H1 (cell line): ENCODE data around the gene CXCR4. TPM values are rescaled to one million over a fixed set of nuclear protein-coding genes. Genes with fewer than 3 reads are reported as not detected.

ENCODE experiments used
- CTCF ChIA-PET: fragments of 300-600 bp; sonication (Branson Sonifier 250); formaldehyde crosslinking; loops from one replicate; lab custom pipeline; 2021; ENCODE audit not compliant: partially characterized antibody; lab: Charles Lee
- POLR2A ChIA-PET: fragments of 300-600 bp; sonication (Branson Sonifier 250); formaldehyde crosslinking; loops from one replicate; lab custom pipeline; 2021; ENCODE audit warnings: inconsistent platforms; ENCODE audit not compliant: partially characterized antibody; lab: Charles Lee
- DNase-seq, 2 experiments: peaks; one replicate each; pipeline versions ENCODE4 v3.0.0 to v3.0.0-alpha.2; 2010 to 2022; ENCODE audit warnings: low spot score in 2 of 2, low read depth in 1 of 2, mixed read lengths in 1 of 2
- FAIRE-seq: peaks from 2 replicates; lab custom pipeline; 2011; peaks lifted over from hg19 to GRCh38; lab: Jason Lieb, UNC
- H2AFZ ChIP-seq: 2 replicates; pipeline ENCODE4 v1.8.1; 2012; ENCODE audit warnings: low read length, inconsistent platforms
- H2AK5ac ChIP-seq: 2 replicates; pipeline ENCODE4 v1.6.1; 2013; ENCODE audit warnings: low read depth, low read length
- H2BK120ac ChIP-seq: replicated peaks from 2 replicates; pipeline ENCODE3; 2013; ENCODE audit warnings: low read depth, low read length, inconsistent platforms
- H2BK12ac ChIP-seq: 2 replicates; pipeline ENCODE4 v1.6.1; 2013; ENCODE audit warnings: low read depth, low read length
- H2BK15ac ChIP-seq: 2 replicates; pipeline ENCODE4 v1.6.1; 2013; ENCODE audit warnings: low read length
- H2BK20ac ChIP-seq: 2 replicates; pipeline ENCODE4 v1.6.1; 2013; ENCODE audit warnings: low read length
- H2BK5ac ChIP-seq: 2 replicates; pipeline ENCODE4 v1.6.1; 2013; ENCODE audit warnings: low read depth, low read length
- H3K14ac ChIP-seq: 2 replicates; pipeline ENCODE4 v1.6.1; 2013; ENCODE audit warnings: inconsistent platforms; ENCODE audit not compliant: insufficient read length
- H3K18ac ChIP-seq: 2 replicates; pipeline ENCODE4 v1.6.1; 2013; ENCODE audit warnings: low read length; ENCODE audit errors: extremely low read depth
- H3K23ac ChIP-seq: 2 replicates; pipeline ENCODE4 v1.6.1; 2013; ENCODE audit warnings: inconsistent platforms; ENCODE audit not compliant: insufficient read length
- H3K23me2 ChIP-seq: 2 replicates; pipeline ENCODE4 v1.6.1; 2013; ENCODE audit warnings: low read depth, low read length
- H3K27ac ChIP-seq: 2 replicates; pipeline ENCODE4 v1.6.1; 2011; ENCODE audit warnings: low read depth, low read length, inconsistent platforms
- H3K27me3 ChIP-seq, 4 experiments: replicated peaks in 1 of 4; 1 replicate in 1 of 4; 2 replicates in 3 of 4; pipeline versions ENCODE4 v1.6.1 to v1.8.1; 2011 to 2013; ENCODE audit warnings: low read length in 3 of 4, mild to moderate bottlenecking in 3 of 4, inconsistent platforms in 2 of 4, mixed read lengths in 2 of 4, moderate library complexity in 1 of 4; ENCODE audit not compliant: control insufficient read depth in 3 of 4, insufficient read depth in 3 of 4; ENCODE audit errors: extremely low read depth in 1 of 4
- H3K36me3 ChIP-seq, 4 experiments: 2 replicates each; pipeline versions ENCODE4 v1.6.1 to v1.8.1; 2011 to 2013; ENCODE audit warnings: mild to moderate bottlenecking in 4 of 4, low read length in 3 of 4, moderate library complexity in 2 of 4, control low read depth in 1 of 4, inconsistent platforms in 1 of 4; ENCODE audit not compliant: insufficient read depth in 4 of 4, control insufficient read depth in 2 of 4
- H3K4ac ChIP-seq: replicated peaks from 2 replicates; pipeline ENCODE3; 2013; ENCODE audit warnings: low read length, low read depth, mixed read lengths, inconsistent platforms; ENCODE audit not compliant: insufficient read length
- H3K4me1 ChIP-seq, 4 experiments: replicated peaks in 1 of 4; 1 replicate in 1 of 4; 2 replicates in 3 of 4; pipeline versions ENCODE4 v1.6.1 to v1.8.1; 2011 to 2013; ENCODE audit warnings: low read length in 3 of 4, inconsistent platforms in 2 of 4, mixed read lengths in 1 of 4; ENCODE audit not compliant: insufficient read depth in 4 of 4, control insufficient read depth in 3 of 4
- H3K4me2 ChIP-seq, 2 experiments: 2 replicates each; pipeline versions ENCODE4 v1.6.1 to v1.8.1; 2011 to 2013; ENCODE audit warnings: low read depth in 2 of 2, low read length in 2 of 2, control low read depth in 1 of 2, inconsistent platforms in 1 of 2, mild to moderate bottlenecking in 1 of 2; ENCODE audit not compliant: insufficient read depth in 1 of 2
- H3K4me3 ChIP-seq, 4 experiments: fragments of 200-600, 300-600 bp in 1 of 4; sonication (generic), shearing (Covaris generic), sonication (Bioruptor Twin) in 1 of 4; 2 replicates each; pipeline versions ENCODE4 v1.5.1 to v1.8.1; 2011 to 2016; ENCODE audit warnings: low read length in 4 of 4, low read depth in 3 of 4, control low read depth in 2 of 4, inconsistent platforms in 2 of 4, mild to moderate bottlenecking in 2 of 4, mixed read lengths in 1 of 4, moderate library complexity in 1 of 4; ENCODE audit not compliant: insufficient read depth in 2 of 4; ENCODE audit errors: extremely low read depth in 1 of 4
- H3K56ac ChIP-seq: replicated peaks from 2 replicates; pipeline ENCODE3; 2013; ENCODE audit warnings: low read depth, mild to moderate bottlenecking, mixed read lengths, low read length, inconsistent platforms; ENCODE audit not compliant: insufficient read length
- H3K79me1 ChIP-seq: 2 replicates; pipeline ENCODE4 v1.6.1; 2013; ENCODE audit warnings: low read depth, low read length, control low read depth
- H3K79me2 ChIP-seq, 2 experiments: 2 replicates each; pipeline versions ENCODE4 v1.6.1 to v1.8.1; 2012 to 2013; ENCODE audit warnings: low read length in 2 of 2, mild to moderate bottlenecking in 2 of 2, inconsistent platforms in 1 of 2; ENCODE audit not compliant: insufficient read depth in 2 of 2, control insufficient read depth in 1 of 2
- H3K9ac ChIP-seq, 4 experiments: replicated peaks in 1 of 4; 1 replicate in 1 of 4; 2 replicates in 3 of 4; pipeline versions ENCODE4 v1.6.1 to v1.8.1; 2011 to 2013; ENCODE audit warnings: low read depth in 3 of 4, low read length in 3 of 4, control low read depth in 2 of 4, mild to moderate bottlenecking in 2 of 4, moderate library complexity in 2 of 4, inconsistent platforms in 1 of 4; ENCODE audit errors: extremely low read depth in 1 of 4
- H3K9me3 ChIP-seq, 2 experiments: 2 replicates each; pipeline versions ENCODE4 v1.6.1 to v1.8.1; 2012 to 2013; ENCODE audit warnings: mild to moderate bottlenecking in 2 of 2, moderate library complexity in 2 of 2, control low read depth in 1 of 2, inconsistent platforms in 1 of 2, low read depth in 1 of 2, low read length in 1 of 2, mixed read lengths in 1 of 2; ENCODE audit not compliant: insufficient read depth in 2 of 2
- H4K20me1 ChIP-seq, 2 experiments: replicated peaks in 1 of 2; 2 replicates each; pipeline versions ENCODE3 to v1.8.1; 2011 to 2013; ENCODE audit warnings: inconsistent platforms in 2 of 2, low read length in 2 of 2, mild to moderate bottlenecking in 1 of 2; ENCODE audit not compliant: insufficient read depth in 2 of 2, control insufficient read depth in 1 of 2
- H4K5ac ChIP-seq: 2 replicates; pipeline ENCODE4 v1.6.1; 2013; ENCODE audit warnings: low read length, low read depth, mixed read lengths, inconsistent platforms; ENCODE audit not compliant: insufficient read length
- H4K8ac ChIP-seq: 2 replicates; pipeline ENCODE4 v1.8.0; 2013; ENCODE audit warnings: mild to moderate bottlenecking, moderate library complexity, low read length, inconsistent platforms; ENCODE audit not compliant: insufficient read depth; ENCODE audit errors: extremely low read depth
- H4K91ac ChIP-seq: replicated peaks from 2 replicates; pipeline ENCODE3; 2013; ENCODE audit warnings: low read length, mixed read lengths, inconsistent platforms; ENCODE audit not compliant: insufficient read length
- CHD1 ChIP-seq: IDR thresholded peaks from 2 replicates; pipeline ENCODE4 v1.6.1; 2012; ENCODE audit warnings: low read depth, low read length, improper control_type of control experiment
- CTCF ChIP-seq, 3 experiments: IDR thresholded peaks; 1 replicate in 2 of 3; 2 replicates in 1 of 3; pipeline versions ENCODE4 v1.5.1 to v1.6.1; 2011; ENCODE audit warnings: low read length in 3 of 3, mild to moderate bottlenecking in 3 of 3, inconsistent platforms in 2 of 3, low read depth in 1 of 3, moderate library complexity in 1 of 3; ENCODE audit not compliant: insufficient read depth in 1 of 3; ENCODE audit errors: control extremely low read depth in 1 of 3
- EP300 ChIP-seq, 2 experiments: IDR thresholded peaks; 1 replicate in 1 of 2; 2 replicates in 1 of 2; pipeline ENCODE4 v1.6.1; 2011 to 2012; ENCODE audit warnings: low read depth in 2 of 2, low read length in 2 of 2, mild to moderate bottlenecking in 2 of 2, borderline replicate concordance in 1 of 2, inconsistent platforms in 1 of 2, moderate library complexity in 1 of 2
- EZH2 ChIP-seq: fragments of 200-600 bp; sonication (generic); IDR thresholded peaks from 2 replicates; pipeline ENCODE4 v1.7.1; 2012; ENCODE audit warnings: low read depth, mild to moderate bottlenecking, moderate library complexity, low read length, inconsistent platforms; ENCODE audit not compliant: severe bottlenecking
- GTF2F1 ChIP-seq: IDR thresholded peaks from 2 replicates; pipeline ENCODE4 v1.6.1; 2012; ENCODE audit warnings: low read depth, low read length, improper control_type of control experiment, borderline replicate concordance
- RXRA ChIP-seq: IDR thresholded peaks from 2 replicates; pipeline ENCODE4 v1.6.1; 2011; ENCODE audit warnings: low read depth, mild to moderate bottlenecking, low read length, moderate library complexity; ENCODE audit not compliant: insufficient read depth
- SP1 ChIP-seq: IDR thresholded peaks from 2 replicates; pipeline ENCODE4 v1.6.1; 2011; ENCODE audit warnings: low read depth, low read length
- SUZ12 ChIP-seq: fragments of 200-600 bp; sonication (generic); IDR thresholded peaks from 2 replicates; pipeline ENCODE4 v1.6.1; 2012; ENCODE audit warnings: mild to moderate bottlenecking, inconsistent platforms, low read length, moderate library complexity, mixed read lengths
- WGBS, 2 experiments: shearing (Covaris generic) in 1 of 2; methylation state at CpG; one replicate each; pipeline versions ENCODE4 v1.1.6 to v1.1.7; 2013 to 2015; ENCODE audit warnings: low lambda C conversion rate in 2 of 2, mixed read lengths in 2 of 2, inconsistent platforms in 1 of 2, low coverage in 1 of 2, missing lambda C conversion rate in 1 of 2; ENCODE audit not compliant: insufficient replicate concordance in 2 of 2, insufficient coverage in 1 of 2, insufficient read length in 1 of 2; ENCODE audit errors: extremely low coverage in 1 of 2, missing lambda C conversion rate in 1 of 2; 5-methylcytosine and 5-hydroxymethylcytosine counted together
- polyA plus RNA-seq, 7 experiments: library from polyadenylated mRNA; depleted of rRNA in 3 of 7; stranded (reverse) in 5 of 7; unstranded in 2 of 7; fragments of >200 nt in 5 of 7; fragments of 200-250 nt in 2 of 7; gene quantifications; 1 replicate in 5 of 7; 2 replicates in 1 of 7; 4 replicates in 1 of 7; pipeline versions ENCODE4 v1.2.1 to v1.2.3, GENCODE V29; 2011 to 2013; ENCODE audit warnings: missing spikeins in 2 of 7, mixed read lengths in 2 of 7
- total RNA-seq: library from RNA; stranded (reverse); fragmentation: NEBNext Ultra II Directional; extraction: Animal tissue kit (Norgen Biotek cat#: 25700); gene quantifications from 2 replicates; pipeline ENCODE4 v1.2.1, GENCODE V29; 2021
- TF ChIP-seq, protein P1 (sequence below): IDR thresholded peaks from 2 replicates; pipeline ENCODE4 v1.6.1; 2012; ENCODE audit warnings: inconsistent platforms

CXCR4 gene
- total and polyA plus RNA-seq, 2 of the 8 experiments (the other 6 are each of a cell fraction or from before 2014, with no cell fraction given), result 1.8 to 2.8 TPM

DNA sequence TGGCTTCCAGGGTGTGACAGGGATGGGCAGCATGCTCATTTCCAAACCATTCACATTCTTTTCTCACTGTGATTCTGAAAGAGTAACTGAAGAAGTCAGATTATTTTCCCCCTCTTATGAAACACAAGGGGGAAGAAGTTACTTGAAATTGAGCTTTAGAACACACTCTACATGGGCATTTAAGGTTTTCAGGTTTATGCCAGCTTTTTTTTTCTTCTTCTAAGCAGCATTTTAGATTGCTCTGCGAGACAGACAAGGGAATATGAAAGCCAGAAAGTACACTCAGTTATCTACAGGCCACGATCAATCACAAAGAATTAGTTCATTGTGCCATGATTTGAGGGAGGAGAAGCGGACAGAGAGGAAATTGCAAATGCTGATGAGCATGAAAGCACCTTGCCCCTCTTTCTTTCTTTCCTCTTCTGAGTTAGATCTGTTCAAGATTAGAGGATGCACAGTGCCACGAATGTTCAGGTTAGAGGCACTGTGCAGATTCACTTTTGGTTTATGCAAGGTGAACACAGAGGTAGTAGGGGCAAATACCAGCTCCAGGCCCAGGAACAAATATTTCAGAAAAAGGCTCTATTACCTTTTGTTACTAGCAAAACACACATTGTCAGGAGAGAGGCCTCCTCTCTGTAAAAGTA lies 49.2 kb downstream of the CXCR4 start:
- Histone ChIP-seq H4K5ac (no peak overlapping the region), H3K9me3 (peaks cover 3 to 9% of the 10 kb centered on the region in 2 experiments; a peak in 2 of 4 replicates), H4K20me1 (no peaks in the 10 kb centered on the region), H3K4me3 (no peak overlapping the region), H3K4me2 (no peak overlapping the region), H2BK20ac (no peak overlapping the region), H3K18ac (no peak overlapping the region), H3K56ac (no peak overlapping the region), H3K79me1 (no peaks in the 10 kb centered on the region), H2BK15ac (no peak overlapping the region), H2BK12ac (no peak overlapping the region), H2AFZ (no peak overlapping the region), H2BK5ac (no peak overlapping the region), H3K4me1 (no peaks in the 10 kb centered on the region; a peak in 1 of 7 replicates), H2AK5ac (no peak overlapping the region), H3K27me3 (peaks cover 0 to 1% (median 0%) of the 10 kb centered on the region in 4 experiments; a peak in 1 of 7 replicates), H3K9ac (no peak overlapping the region), H3K23me2 (no peaks in the 10 kb centered on the region), H3K27ac (no peak overlapping the region), H3K4ac (no peak overlapping the region), H3K14ac (no peak overlapping the region), H3K36me3 (no peaks in the 10 kb centered on the region), H4K91ac (no peak overlapping the region), H3K79me2 (no peaks in the 10 kb centered on the region), H4K8ac (no peak overlapping the region), H2BK120ac (no peak overlapping the region), H3K23ac (no peak overlapping the region)
- WGBS, 2 experiments, result 77% methylated on average over 4 of the region's 4 CpGs; no CpG with 5 or more reads in 1 of the 2 experiments
- POLR2A ChIA-PET, result interaction anchor here (0.6 kb wide), 1 partner anchor 18 kb away, joined by 4 read pairs; no protein-coding TSS in a partner anchor
- no peak for DNase-seq
- no peak for FAIRE-seq
- CTCF ChIA-PET, result interaction anchor here (0.6 to 1.7 kb wide), 2 partner anchors 13 to 55 kb away, joined by 3 read pairs; no protein-coding TSS in a partner anchor
- TF ChIP-seq, protein P1, sequence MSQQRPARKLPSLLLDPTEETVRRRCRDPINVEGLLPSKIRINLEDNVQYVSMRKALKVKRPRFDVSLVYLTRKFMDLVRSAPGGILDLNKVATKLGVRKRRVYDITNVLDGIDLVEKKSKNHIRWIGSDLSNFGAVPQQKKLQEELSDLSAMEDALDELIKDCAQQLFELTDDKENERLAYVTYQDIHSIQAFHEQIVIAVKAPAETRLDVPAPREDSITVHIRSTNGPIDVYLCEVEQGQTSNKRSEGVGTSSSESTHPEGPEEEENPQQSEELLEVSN, result no peak
- TF ChIP-seq RXRA (no peak), SUZ12 (no peak), EP300 (IDR thresholded peaks at IDR 0.05; ENCODE audit: borderline replicate concordance in 1 of 2, low read depth in 2 of 2, low read length in 2 of 2) (no peak), CTCF (IDR thresholded peaks at IDR 0.05; ENCODE audit: control extremely low read depth in 1 of 3, insufficient read depth in 1 of 3, low read depth in 1 of 3, low read length in 3 of 3) (no peak), CHD1 (no peak), EZH2 (no peak), SP1 (no peak), GTF2F1 (no peak)
